GM12874 (cell line): Measurements from ENCODE around the gene C10orf90.

Source experiments
- CTCF ChIP-seq: IDR thresholded peaks from 2 replicates; pipeline ENCODE4 v1.5.1; 2011; ENCODE audit warnings: low read depth, mild to moderate bottlenecking, control low read depth, low read length, moderate library complexity; ENCODE audit not compliant: insufficient read depth

C10orf90 gene

GRCh38 chr10:126524526-126524925 lies 146.0 kb downstream of the C10orf90 start:
- no peak for TF ChIP-seq CTCF

GRCh38 chr10:126523071-126523470 lies 147.4 kb downstream of the C10orf90 start:
- no peak for TF ChIP-seq CTCF

GRCh38 chr10:126521399-126521798 lies 149.1 kb downstream of the C10orf90 start:
- no peak for TF ChIP-seq CTCF

DNA sequence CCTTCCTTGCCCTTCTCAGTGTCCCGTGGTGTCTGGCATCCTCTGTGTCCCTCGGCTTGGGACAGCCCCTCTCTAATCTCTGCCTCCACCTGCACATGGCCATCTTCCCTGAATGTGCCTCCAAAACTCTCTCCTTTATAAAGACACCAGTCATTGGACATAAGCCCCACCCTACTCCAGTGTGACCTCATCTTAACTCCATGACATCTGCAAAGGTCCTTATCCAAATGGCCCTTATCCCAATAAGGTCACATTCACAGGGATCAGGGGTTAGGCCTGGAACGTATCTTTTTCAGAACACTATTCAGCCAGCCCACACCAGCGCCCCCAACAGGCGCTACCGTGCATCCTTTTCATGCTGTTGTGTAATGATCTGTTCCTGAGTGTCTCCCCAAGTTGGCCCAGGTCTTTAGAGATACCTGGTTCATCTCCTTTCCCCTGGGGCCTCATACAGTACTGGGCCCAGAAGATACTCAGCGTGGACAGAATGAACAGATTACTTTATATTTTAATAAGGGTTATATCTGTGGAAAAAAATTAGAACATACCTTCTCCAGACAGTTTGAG lies 149.7 kb downstream of the C10orf90 start:
- no peak for TF ChIP-seq CTCF

DNA sequence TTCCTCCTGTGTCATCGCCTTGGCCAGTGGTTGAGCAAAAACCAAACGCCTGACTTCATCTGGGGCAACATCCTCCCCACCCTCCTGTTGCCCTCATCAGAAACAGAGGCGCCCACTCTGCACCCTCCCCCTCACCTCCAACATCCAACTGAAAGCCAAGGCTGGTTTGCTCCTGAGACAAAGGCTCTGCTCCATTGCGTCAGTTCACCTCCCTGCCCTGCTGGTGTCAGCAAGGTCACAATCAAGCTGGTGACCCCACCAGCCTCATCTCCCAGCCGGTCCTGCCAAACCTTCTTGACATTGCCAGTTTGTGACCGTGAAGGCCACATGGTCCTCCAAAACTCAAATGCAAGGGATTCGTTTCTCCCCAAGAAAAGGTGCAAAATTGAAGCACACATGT lies 150.5 kb downstream of the C10orf90 start:
- TF ChIP-seq CTCF: no peak

DNA sequence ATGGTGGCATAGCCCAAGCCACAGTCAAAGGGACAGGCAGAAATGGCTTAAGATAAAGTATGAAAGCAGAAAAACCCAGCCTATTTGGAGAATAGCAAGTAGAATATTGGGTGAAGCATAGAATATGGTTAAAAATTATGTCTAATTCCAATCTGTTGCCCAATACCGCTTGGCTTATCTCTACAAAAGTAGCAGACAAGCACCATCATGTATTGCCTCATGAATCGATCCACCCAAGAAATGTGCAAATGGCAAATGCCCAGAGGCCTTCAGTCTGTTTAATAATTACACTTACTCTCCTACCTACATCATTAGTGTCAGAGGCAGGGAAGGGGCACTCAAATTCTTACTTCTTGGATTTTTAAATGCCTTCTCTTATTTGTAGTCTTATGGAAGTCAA lies 151.3 kb downstream of the C10orf90 start:
- TF ChIP-seq CTCF: no peak

- TF ChIP-seq CTCF: no peak
Observed at GRCh38 chr10:126518218-126519080, 152.0 kb downstream of the C10orf90 start.
